NB4 (cell line): ENCODE results near the gene B9D1.

Experiments
- DNase-seq: peaks from one replicate; pipeline ENCODE4 v3.0.0; 2010; ENCODE audit warnings: low read depth
- H3K4me3 ChIP-seq: one replicate; pipeline ENCODE4 v1.5.1; 2011; ENCODE audit warnings: mild to moderate bottlenecking, low read depth, low read length, moderate library complexity
- CTCF ChIP-seq: IDR thresholded peaks from one replicate; pipeline ENCODE4 v1.5.1; 2012; ENCODE audit warnings: low read depth, low read length
- MYC ChIP-seq: IDR thresholded peaks from 2 replicates; pipeline ENCODE4 v1.6.1; 2011; ENCODE audit warnings: low read depth, low read length
- POLR2A ChIP-seq: IDR thresholded peaks from 2 replicates; pipeline ENCODE4 v1.6.1; 2011; ENCODE audit warnings: mild to moderate bottlenecking; ENCODE audit not compliant: insufficient read length; ENCODE audit errors: extremely low read depth
- TF ChIP-seq, protein P1 (sequence below): IDR thresholded peaks from 2 replicates; pipeline ENCODE4 v1.6.1; 2011; ENCODE audit warnings: low read depth, low read length

The B9D1 gene

GRCh38 chr17:19392303-19392702 is 29.8 kb upstream of the B9D1 start:
- H3K4me3 ChIP-seq, result no peak overlapping the region
- DNase-seq, result no peak
- TF ChIP-seq CTCF (no peak), MYC (no peak), POLR2A (no peak)
- TF ChIP-seq, protein P1, sequence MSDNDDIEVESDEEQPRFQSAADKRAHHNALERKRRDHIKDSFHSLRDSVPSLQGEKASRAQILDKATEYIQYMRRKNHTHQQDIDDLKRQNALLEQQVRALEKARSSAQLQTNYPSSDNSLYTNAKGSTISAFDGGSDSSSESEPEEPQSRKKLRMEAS, result no peak

- DNase-seq, result no peak
- no peak for TF ChIP-seq CTCF
- TF ChIP-seq POLR2A, result no peak
- TF ChIP-seq, protein P1, result no peak
- TF ChIP-seq MYC, result no peak
These were observed 28.9 kb upstream of the B9D1 start for GRCh38 chr17:19391432-19391831.

GRCh38 chr17:19390951-19391350 is 28.4 kb upstream of the B9D1 start:
- H3K4me3 ChIP-seq, result no peak overlapping the region
- TF ChIP-seq MYC (no peak), POLR2A (no peak), CTCF (no peak)
- TF ChIP-seq, protein P1, result no peak
- DNase-seq, result no peak

More at GRCh38 chr17:19391432-19391831, 28.9 kb upstream of the B9D1 start:
- no peak overlapping the region for H3K4me3 ChIP-seq

GRCh38 chr17:19388791-19389785 is 26.6 kb upstream of the B9D1 start:
- no peak for TF ChIP-seq MYC
- TF ChIP-seq, protein P1, result no peak
- no peak for TF ChIP-seq CTCF
- TF ChIP-seq POLR2A, result no peak
- no peak for DNase-seq
- H3K4me3 ChIP-seq, result no peak overlapping the region

DNA sequence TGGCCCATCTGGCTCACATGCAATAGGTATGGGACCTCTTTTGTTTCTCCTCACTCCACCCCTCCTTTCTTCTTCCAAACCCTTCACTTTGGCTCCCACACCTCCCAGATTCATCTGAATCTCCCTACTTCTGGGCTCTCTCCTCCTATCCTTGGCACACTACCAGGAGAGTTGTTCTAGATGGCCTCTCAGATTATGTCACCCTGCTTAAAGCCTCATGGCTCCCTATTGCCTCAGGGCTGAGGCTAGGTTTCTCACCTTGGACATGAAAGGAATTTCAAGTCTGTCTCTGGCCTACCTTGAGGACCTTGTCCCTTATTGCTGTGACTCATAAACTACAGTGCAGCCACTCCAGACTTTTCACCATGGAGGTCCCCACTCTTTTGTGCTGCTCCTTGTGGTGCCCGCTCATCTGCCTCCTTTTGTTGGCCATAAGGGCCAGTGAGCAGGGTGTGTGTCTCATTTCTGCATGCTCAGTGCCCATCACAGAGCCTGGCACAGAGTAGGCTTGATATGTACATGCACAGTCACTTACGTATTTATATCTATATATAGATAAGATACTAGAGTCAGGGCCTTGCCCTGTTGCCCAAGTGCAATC is 25.5 kb upstream of the B9D1 start:
- DNase-seq, result no peak
- no peak; the same call in none of the 2 replicates for TF ChIP-seq MYC
- TF ChIP-seq, protein P1, result no peak
- TF ChIP-seq CTCF, result no peak
- TF ChIP-seq POLR2A, result no peak
- peak overlapping the region; percentile 12 for H3K4me3 ChIP-seq
